Motor neuron (in vitro differentiated cells): Measurements from ENCODE around the gene PRKCE. TPM values are rescaled to one million over a fixed set of nuclear protein-coding genes. Genes with fewer than 3 reads are reported as not detected.
A peak's percentile ranks its signal among the peaks of the same experiment; 100 is the strongest.

Experiments used
- ATAC-seq, 8 experiments: fragments of 200-7000 bp; cut with Tn5 transposase; replicated peaks in 6 of 8; 2 replicates each; pipeline ENCODE4 v1.8.0; 2021; ENCODE audit warnings: mild to moderate bottlenecking in 8 of 8, moderate library complexity in 8 of 8
- H3K27ac ChIP-seq, 2 donors: fragments of 250-450 bp; sonication (Bioruptor Pico); 2 replicates each; pipeline ENCODE4 v1.9.0; 2021; ENCODE audit warnings: antibody characterized with exemption in 2 of 2, mild to moderate bottlenecking in 2 of 2, moderate library complexity in 1 of 2
- H3K4me1 ChIP-seq, 2 donors: fragments of 250-450 bp; sonication (Bioruptor Pico); replicated peaks in 1 of 2; 2 replicates each; pipeline ENCODE4 v1.6.1; 2021; ENCODE audit warnings: antibody characterized with exemption in 2 of 2, mild to moderate bottlenecking in 2 of 2, moderate library complexity in 1 of 2
- H3K4me3 ChIP-seq, 5 donors: fragments of 250-450 bp; sonication (Bioruptor Pico); 2 replicates each; pipeline ENCODE4 v1.9.0; 2021; ENCODE audit warnings: antibody characterized with exemption in 5 of 5, mild to moderate bottlenecking in 5 of 5, moderate library complexity in 4 of 5
- WGBS, 10 experiments: fragments of 450-650 bp; shearing (Covaris generic); methylation state at CpG; one replicate each; pipeline ENCODE4 v1.0.0; 2022; 5-methylcytosine and 5-hydroxymethylcytosine counted together
- in situ Hi-C, 9 experiments: fragments of 400-800 bp; cut with MboI; loops; one replicate each; pipeline ENCODE4 v1.15.0; 2021; ENCODE audit warnings: low sequenced_read_pairs in 9 of 9, low pct_unique_long_range_greater_than_20kb in 2 of 9; ENCODE audit not compliant: unreplicated experiment in 9 of 9
- total RNA-seq, 8 experiments: library from RNA; unstranded; fragments of 300-600 nt; gene quantifications; 2 replicates each; pipeline versions ENCODE4 v1.2.3 to v1.2.4, GENCODE V29; 2022

PRKCE gene
- total RNA-seq, 8 experiments from 2014 or later, result 7.3 to 23.0 (median 14.7) TPM

GRCh38 chr2:46058140-46058539 lies 406.7 kb downstream of the PRKCE start:
- no peak for ATAC-seq
- H3K4me1 ChIP-seq, result no peaks in the 10 kb centered on the region
- in situ Hi-C loops, result loop anchor here in 1 of 9 experiments (25.0 kb wide), 1 partner anchor 229 kb away; the partner anchor contains the start of gene EPAS1
- H3K27ac ChIP-seq, result no peak overlapping the region
- 40 to 80% (median 62%) methylated on average over 1 to 4 of the region's 5 CpGs; no CpG with 5 or more reads in 2 of the 10 experiments for WGBS, 10 experiments
- H3K4me3 ChIP-seq, result no peak overlapping the region

- ATAC-seq, result peak in 7 of 8 experiments; percentile 48 to 80 (median 60)
- in situ Hi-C loops, result loop anchor here in 1 of 9 experiments (25.0 kb wide), 1 partner anchor 224 kb away; the partner anchor contains the start of gene EPAS1
- H3K4me1 ChIP-seq, result no peaks in the 10 kb centered on the region
- H3K4me3 ChIP-seq, result no peak overlapping the region
- WGBS, 10 experiments, result 0 to 80% (median 48%) methylated on average over 1 to 10 of the region's 15 CpGs
- H3K27ac ChIP-seq, result no peak overlapping the region
Measured at GRCh38 chr2:46062637-46063412, 411.4 kb downstream of the PRKCE start.

- Histone ChIP-seq H3K4me3 (no peak overlapping the region), H3K27ac (no peak overlapping the region), H3K4me1 (no peaks in the 10 kb centered on the region)
- 55 to 100% (median 88%) methylated on average over 1 of the region's 1 CpG; no CpG with 5 or more reads in 6 of the 10 experiments for WGBS, 10 experiments
- ATAC-seq, result no peak
- in situ Hi-C loops, result loop anchor here in 1 of 9 experiments (25.0 kb wide), 1 partner anchor 223 kb away; the partner anchor contains the start of gene EPAS1
Measured at GRCh38 chr2:46064396-46064795, 412.9 kb downstream of the PRKCE start.

GRCh38 chr2:46065152-46065551 lies 413.7 kb downstream of the PRKCE start:
- Histone ChIP-seq H3K4me1 (no peaks in the 10 kb centered on the region), H3K4me3 (no peak overlapping the region), H3K27ac (no peak overlapping the region)
- ATAC-seq, result no peak
- 80 to 100% (median 91%) methylated on average over 1 to 4 of the region's 4 CpGs for WGBS, 10 experiments
- in situ Hi-C loops, result loop anchor here in 1 of 9 experiments (25.0 kb wide), 1 partner anchor 222 kb away; the partner anchor contains the start of gene EPAS1

GRCh38 chr2:46066116-46066515 lies 414.6 kb downstream of the PRKCE start:
- Histone ChIP-seq H3K27ac (no peak overlapping the region), H3K4me3 (no peak overlapping the region), H3K4me1 (no peaks in the 10 kb centered on the region)
- no peak for ATAC-seq
- in situ Hi-C loops, result loop anchor here in 1 of 9 experiments (25.0 kb wide), 1 partner anchor 221 kb away; the partner anchor contains the start of gene EPAS1
- 0 to 100% (median 80%) methylated on average over 1 to 2 of the region's 3 CpGs; no CpG with 5 or more reads in 1 of the 10 experiments for WGBS, 10 experiments

- Histone ChIP-seq H3K27ac (no peak overlapping the region), H3K4me3 (no peak overlapping the region), H3K4me1 (no peaks in the 10 kb centered on the region)
- in situ Hi-C loops, result loop anchor here in 1 of 9 experiments (25.0 kb wide), 1 partner anchor 221 kb away; the partner anchor contains the start of gene EPAS1
- ATAC-seq, result no peak
- 70 to 100% (median 90%) methylated on average over 2 to 5 of the region's 5 CpGs; no CpG with 5 or more reads in 2 of the 10 experiments for WGBS, 10 experiments
Measured at GRCh38 chr2:46066601-46067000, 415.1 kb downstream of the PRKCE start.

GRCh38 chr2:46067062-46067461 lies 415.6 kb downstream of the PRKCE start:
- no peaks in the 10 kb centered on the region for H3K4me1 ChIP-seq
- no peak for ATAC-seq
- in situ Hi-C loops, result loop anchor here in 1 of 9 experiments (25.0 kb wide), 1 partner anchor 220 kb away; the partner anchor contains the start of gene EPAS1
- H3K27ac ChIP-seq, result no peak overlapping the region
- no peak overlapping the region for H3K4me3 ChIP-seq
- WGBS, 10 experiments, result 82 to 100% (median 94%) methylated on average over 1 to 3 of the region's 3 CpGs; no CpG with 5 or more reads in 2 of the 10 experiments

- in situ Hi-C loops, result loop anchor here in 1 of 9 experiments (25.0 kb wide), 1 partner anchor 220 kb away; the partner anchor contains the start of gene EPAS1
- Histone ChIP-seq H3K4me1 (no peaks in the 10 kb centered on the region), H3K4me3 (no peak overlapping the region), H3K27ac (no peak overlapping the region)
- 44 to 100% (median 86%) methylated on average over 1 to 13 of the region's 13 CpGs; no CpG with 5 or more reads in 2 of the 10 experiments for WGBS, 10 experiments
- ATAC-seq, result peak in 5 of 8 experiments; percentile 34 to 94 (median 49)
Measured at GRCh38 chr2:46067501-46068305, 416.2 kb downstream of the PRKCE start.

GRCh38 chr2:46068636-46069035 lies 417.2 kb downstream of the PRKCE start:
- H3K27ac ChIP-seq, result no peak overlapping the region
- no peak for ATAC-seq
- H3K4me3 ChIP-seq, result no peak overlapping the region
- WGBS, 10 experiments, result 33 to 100% (median 88%) methylated on average over 1 to 4 of the region's 4 CpGs; no CpG with 5 or more reads in 3 of the 10 experiments
- in situ Hi-C loops, result loop anchor here in 1 of 9 experiments (25.0 kb wide), 1 partner anchor 219 kb away; the partner anchor contains the start of gene EPAS1
- no peaks in the 10 kb centered on the region for H3K4me1 ChIP-seq

GRCh38 chr2:46071074-46071473 lies 419.6 kb downstream of the PRKCE start:
- Histone ChIP-seq H3K4me1 (no peaks in the 10 kb centered on the region), H3K4me3 (no peak overlapping the region), H3K27ac (no peak overlapping the region)
- no peak for ATAC-seq
- WGBS, 10 experiments, result 70 to 100% (median 88%) methylated on average over 1 to 3 of the region's 3 CpGs; no CpG with 5 or more reads in 2 of the 10 experiments
- in situ Hi-C loops, result loop anchor here in 1 of 9 experiments (25.0 kb wide), 1 partner anchor 216 kb away; the partner anchor contains the start of gene EPAS1

GRCh38 chr2:46072101-46072820 lies 420.8 kb downstream of the PRKCE start:
- Histone ChIP-seq H3K4me1 (no peaks in the 10 kb centered on the region), H3K27ac (no peak overlapping the region), H3K4me3 (no peak overlapping the region)
- 40 to 100% (median 92%) methylated on average over 1 to 8 of the region's 8 CpGs; no CpG with 5 or more reads in 1 of the 10 experiments for WGBS, 10 experiments
- in situ Hi-C loops, result loop anchor here in 1 of 9 experiments (25.0 kb wide), 1 partner anchor 215 kb away; the partner anchor contains the start of gene EPAS1
- no peak for ATAC-seq
